CD4-positive, alpha-beta T cell (primary cell): ENCODE data around the gene ACTN4. TPM values are rescaled to one million over a fixed set of nuclear protein-coding genes. Genes with fewer than 3 reads are reported as not detected.

Experiments
- ATAC-seq: fragments of 200-7000 bp; cut with Tn5 transposase; one replicate; pipeline ENCODE4 v1.10.0; 2022; ENCODE audit warnings: mild to moderate bottlenecking; ENCODE audit not compliant: poor library complexity
- CTCF ChIA-PET: fragments of 350-600 bp; sonication (Branson Sonifier 250); formaldehyde crosslinking; loops from one replicate; lab custom pipeline; 2021; ENCODE audit warnings: antibody characterized with exemption, inconsistent platforms; lab: Charles Lee
- POLR2A ChIA-PET: fragments of 350-600 bp; sonication (Branson Sonifier 250); formaldehyde crosslinking; loops from one replicate; lab custom pipeline; 2021; ENCODE audit warnings: antibody characterized with exemption, inconsistent platforms; lab: Charles Lee
- DNase-seq, 14 experiments: peaks; one replicate each; pipeline ENCODE4 v3.0.0-alpha.2; 2013 to 2020; ENCODE audit warnings: mixed read lengths in 2 of 14
- H3K27ac ChIP-seq, 2 donors: one replicate each; pipeline versions ENCODE4 v1.5.1 to v1.7.0; 2013; ENCODE audit warnings: low read length in 2 of 2, low read depth in 1 of 2, mild to moderate bottlenecking in 1 of 2
- H3K27me3 ChIP-seq, 2 experiments: 1 replicate in 1 of 2; 2 replicates in 1 of 2; pipeline versions ENCODE4 v1.6.1 to v1.7.0; 2013; ENCODE audit warnings: low read length in 2 of 2, control low read depth in 1 of 2, mild to moderate bottlenecking in 1 of 2, moderate library complexity in 1 of 2; ENCODE audit not compliant: insufficient read depth in 2 of 2, control insufficient read depth in 1 of 2
- H3K36me3 ChIP-seq: one replicate; pipeline ENCODE4 v1.6.1; 2013; ENCODE audit warnings: low read length, control low read depth; ENCODE audit not compliant: insufficient read depth
- H3K4me1 ChIP-seq: one replicate; pipeline ENCODE4 v1.6.1; 2013; ENCODE audit warnings: low read length, control low read depth; ENCODE audit not compliant: insufficient read depth
- H3K4me3 ChIP-seq: one replicate; pipeline ENCODE4 v1.5.1; 2013; ENCODE audit warnings: mild to moderate bottlenecking, low read length, moderate library complexity
- H3K9me3 ChIP-seq, 2 experiments: 1 replicate in 1 of 2; 2 replicates in 1 of 2; pipeline versions ENCODE4 v1.6.1 to v1.7.0; 2013; ENCODE audit warnings: low read length in 2 of 2, mild to moderate bottlenecking in 2 of 2, control low read depth in 1 of 2, moderate library complexity in 1 of 2; ENCODE audit not compliant: control insufficient read depth in 1 of 2, insufficient read depth in 1 of 2
- H3K27ac Mint-ChIP-seq: one replicate; pipeline ENCODE4 v1.8.0; 2020; ENCODE audit warnings: mixed read lengths
- H3K27me3 Mint-ChIP-seq: one replicate; pipeline ENCODE4 v1.8.0; 2021; ENCODE audit warnings: mixed read lengths
- H3K36me3 Mint-ChIP-seq: one replicate; pipeline ENCODE4 v1.8.0; 2021; ENCODE audit warnings: low read depth, mixed read lengths
- H3K4me1 Mint-ChIP-seq: one replicate; pipeline ENCODE4 v1.8.0; 2021; ENCODE audit warnings: low read depth, mixed read lengths
- H3K4me3 Mint-ChIP-seq: one replicate; pipeline ENCODE4 v1.8.0; 2020; ENCODE audit warnings: mild to moderate bottlenecking, mixed read lengths
- H3K9me3 Mint-ChIP-seq: one replicate; pipeline ENCODE4 v1.8.0; 2020; ENCODE audit warnings: mixed read lengths
- CTCF ChIP-seq: fragments of 200-600 bp; IDR thresholded peaks from one replicate; pipeline ENCODE4 v1.8.0; 2022; ENCODE audit warnings: antibody characterized with exemption, mild to moderate bottlenecking
- intact Hi-C, 2 experiments: fragments of 100-400 bp; cut with DNase I in 1 of 2; cut with micrococcal nuclease in 1 of 2; formaldehyde crosslinking; loops; one replicate each; pipeline versions ENCODE4 v1.15.1 to v1.9.0; 2023 to 2025; cut with DNase I, micrococcal nuclease
- total RNA-seq, 174 experiments: library from RNA in 2 of 174; stranded (reverse) in 2 of 174; gene quantifications; one replicate each; pipeline ENCODE4 v1.2.3 and lab custom pipeline; 2021 to 2026

The ACTN4 gene
- total RNA-seq, 2 experiments from 2014 or later, result 70.3 to 84.0 TPM

GRCh38 chr19:38682195-38682867, 34.9 kb downstream of the ACTN4 start:
- Histone ChIP-seq H3K36me3 (no peaks in the 10 kb centered on the region), H3K9me3 (no peaks in the 10 kb centered on the region), H3K27ac (peak overlapping the region in 1 of 2 donors; percentile 39), H3K4me1 (peaks cover 99% of the 10 kb centered on the region), H3K27me3 (no peaks in the 10 kb centered on the region), H3K4me3 (no peak overlapping the region)
- no peak for ATAC-seq
- Mint-ChIP-seq H3K4me1 (peaks cover 87% of the 10 kb centered on the region), H3K27me3 (no peaks in the 10 kb centered on the region), H3K4me3 (peak overlapping the region; percentile 20), H3K27ac (peak overlapping the region; percentile 83), H3K36me3 (peaks cover 11% of the 10 kb centered on the region), H3K9me3 (no peaks in the 10 kb centered on the region)
- POLR2A ChIA-PET, result interaction anchor here (0.6 kb wide), 1 partner anchor 219 kb away, joined by 3 read pairs; no protein-coding TSS in a partner anchor
- DNase-seq, result no peak
- intact Hi-C loops, result no loop called here
- CTCF ChIA-PET, result interaction anchor here (0.9 to 1.0 kb wide), 2 partner anchors 11 to 48 kb away, joined by 3 read pairs; no protein-coding TSS in a partner anchor
- TF ChIP-seq CTCF, result no peak

GRCh38 chr19:38682872-38683392, 35.5 kb downstream of the ACTN4 start:
- DNase-seq (no peak), ATAC-seq (no peak)
- POLR2A ChIA-PET, result interaction anchor here (0.6 to 1.0 kb wide), 2 partner anchors 46 to 218 kb away, joined by 3 read pairs; no protein-coding TSS in a partner anchor
- no peaks in the 10 kb centered on the region for H3K36me3 ChIP-seq
- peak overlapping the region in 1 of 2 donors; percentile 39 for H3K27ac ChIP-seq
- H3K4me1 ChIP-seq, result peaks cover 94% of the 10 kb centered on the region
- H3K4me3 ChIP-seq, result no peak overlapping the region
- CTCF ChIA-PET, result interaction anchor here (1.0 to 1.3 kb wide), 2 partner anchors 11 to 46 kb away, joined by 3 to 5 read pairs; no protein-coding TSS in a partner anchor
- TF ChIP-seq CTCF, result no peak
- H3K9me3 Mint-ChIP-seq, result no peaks in the 10 kb centered on the region
- no peaks in the 10 kb centered on the region for H3K9me3 ChIP-seq
- no peaks in the 10 kb centered on the region for H3K27me3 Mint-ChIP-seq
- intact Hi-C loops, result no loop called here
- H3K27me3 ChIP-seq, result no peaks in the 10 kb centered on the region
- H3K27ac Mint-ChIP-seq, result peak overlapping the region; percentile 83
- peak overlapping the region; percentile 20 for H3K4me3 Mint-ChIP-seq
- peaks cover 90% of the 10 kb centered on the region for H3K4me1 Mint-ChIP-seq
- peaks cover 9% of the 10 kb centered on the region for H3K36me3 Mint-ChIP-seq

- Mint-ChIP-seq H3K27ac (peak overlapping the region; percentile 83), H3K4me1 (peaks cover 85% of the 10 kb centered on the region), H3K4me3 (no peak overlapping the region), H3K27me3 (no peaks in the 10 kb centered on the region), H3K36me3 (peaks cover 5% of the 10 kb centered on the region), H3K9me3 (no peaks in the 10 kb centered on the region)
- Histone ChIP-seq H3K27ac (peak overlapping the region in 1 of 2 donors; percentile 57), H3K9me3 (no peaks in the 10 kb centered on the region), H3K36me3 (peaks cover under 1% of the 10 kb centered on the region), H3K27me3 (no peaks in the 10 kb centered on the region), H3K4me1 (peaks cover 94% of the 10 kb centered on the region), H3K4me3 (no peak overlapping the region)
- TF ChIP-seq CTCF, result no peak
- intact Hi-C loops, result no loop called here
- peak; percentile 40 for ATAC-seq
- POLR2A ChIA-PET, result interaction anchor here (1.0 kb wide), 1 partner anchor 47 kb away, joined by 3 read pairs; no protein-coding TSS in a partner anchor
- peak; percentile 11 to 82 (median 47) for DNase-seq
- CTCF ChIA-PET, result interaction anchor here (1.0 to 1.3 kb wide), 2 partner anchors 10 to 47 kb away, joined by 3 to 5 read pairs; no protein-coding TSS in a partner anchor
Observed at GRCh38 chr19:38683393-38684077, 36.1 kb downstream of the ACTN4 start.
